MM.1S (cell line): ENCODE results near the gene COA8.
A peak's percentile ranks its signal among the peaks of the same experiment; 100 is the strongest.

Source experiments
- DNase-seq: peaks from one replicate; pipeline ENCODE4 v3.0.0-alpha.2; 2015
- H2AFZ ChIP-seq: fragments of 300-600 bp; sonication (generic); 2 replicates; pipeline ENCODE4 v1.6.0; 2016; ENCODE audit warnings: antibody characterized with exemption, low read length
- H3F3A ChIP-seq: fragments of 300-600 bp; sonication (generic); 2 replicates; pipeline ENCODE4 v1.6.1; 2016; ENCODE audit warnings: mild to moderate bottlenecking, antibody characterized with exemption, low read length, moderate library complexity, mixed read lengths; ENCODE audit not compliant: insufficient read depth
- H3K27ac ChIP-seq: fragments of 300-600 bp; sonication (generic); 2 replicates; pipeline ENCODE4 v1.5.1; 2016; ENCODE audit warnings: mild to moderate bottlenecking, low read length
- H3K27me3 ChIP-seq: fragments of 300-600 bp; sonication (generic); replicated peaks from 2 replicates; pipeline ENCODE4 v1.6.0; 2016; ENCODE audit warnings: low read length; ENCODE audit not compliant: insufficient read depth
- H3K36me3 ChIP-seq: fragments of 300-600 bp; sonication (generic); replicated peaks from 2 replicates; pipeline ENCODE4 v1.6.1; 2016; ENCODE audit warnings: mild to moderate bottlenecking, low read length, mixed read lengths; ENCODE audit not compliant: insufficient read depth
- H3K4me1 ChIP-seq: fragments of 300-600 bp; sonication (generic); 2 replicates; pipeline ENCODE4 v1.6.1; 2016; ENCODE audit warnings: low read length, mixed read lengths
- H3K4me2 ChIP-seq: fragments of 300-600 bp; sonication (generic); 2 replicates; pipeline ENCODE4 v1.6.0; 2016; ENCODE audit warnings: low read depth, low read length
- H3K4me3 ChIP-seq: fragments of 300-600 bp; sonication (generic); 2 replicates; pipeline ENCODE4 v1.5.1; 2016; ENCODE audit warnings: low read length, mixed read lengths
- H3K79me2 ChIP-seq: fragments of 300-600 bp; sonication (generic); 2 replicates; pipeline ENCODE4 v1.6.1; 2016; ENCODE audit warnings: mixed run types, low read length, mixed read lengths
- H3K9ac ChIP-seq: fragments of 300-600 bp; sonication (generic); 2 replicates; pipeline ENCODE4 v1.6.1; 2016; ENCODE audit warnings: low read length, mixed read lengths
- H3K9me2 ChIP-seq: fragments of 300-600 bp; sonication (generic); replicated peaks from 2 replicates; pipeline ENCODE4 v1.6.1; 2016; ENCODE audit warnings: mild to moderate bottlenecking, low read length, mixed read lengths; ENCODE audit not compliant: insufficient read depth
- H3K9me3 ChIP-seq: fragments of 300-600 bp; sonication (generic); replicated peaks from 2 replicates; pipeline ENCODE4 v1.6.1; 2016; ENCODE audit warnings: mild to moderate bottlenecking, low read length, mixed read lengths; ENCODE audit not compliant: insufficient read depth
- H4K20me1 ChIP-seq: fragments of 300-600 bp; sonication (generic); 2 replicates; pipeline ENCODE4 v1.6.1; 2016; ENCODE audit warnings: mild to moderate bottlenecking, low read length, moderate library complexity, mixed read lengths; ENCODE audit not compliant: insufficient read depth
- EZH2 ChIP-seq: fragments of 300-600 bp; sonication (generic); optimal IDR thresholded peaks from 2 replicates; pipeline ENCODE3; 2017; ENCODE audit warnings: low read depth, mild to moderate bottlenecking, antibody characterized with exemption, low read length, mixed read lengths
- EZH2phosphoT487 ChIP-seq: fragments of 300-600 bp; sonication (generic); IDR thresholded peaks from 2 replicates; pipeline ENCODE4 v1.6.1; 2018; ENCODE audit warnings: antibody characterized with exemption, low read length
- TF ChIP-seq, protein P1 (sequence below): fragments of 300-600 bp; sonication (generic); IDR thresholded peaks from 2 replicates; pipeline ENCODE4 v1.5.1; 2016; ENCODE audit warnings: antibody characterized with exemption, low read length, mixed read lengths

COA8 gene

GRCh38 chr14:103623883-103624482, 61.2 kb downstream of the COA8 start:
- Histone ChIP-seq H3K27ac (no peak overlapping the region), H3K36me3 (no peaks in the 10 kb centered on the region), H4K20me1 (no peaks in the 10 kb centered on the region), H3K9me2 (no peaks in the 10 kb centered on the region), H3K4me3 (no peak overlapping the region), H3F3A (peaks cover 3% of the 10 kb centered on the region; the same call in 1 of the 2 replicates), H3K79me2 (peaks cover 2% of the 10 kb centered on the region; the same call in 1 of the 2 replicates), H3K9me3 (no peaks in the 10 kb centered on the region), H3K4me2 (no peak overlapping the region), H3K27me3 (no peaks in the 10 kb centered on the region), H2AFZ (no peak overlapping the region), H3K4me1 (peaks cover 20% of the 10 kb centered on the region), H3K9ac (no peak overlapping the region)
- TF ChIP-seq EZH2phosphoT487 (no peak), EZH2 (no peak)
- TF ChIP-seq, protein P1, sequence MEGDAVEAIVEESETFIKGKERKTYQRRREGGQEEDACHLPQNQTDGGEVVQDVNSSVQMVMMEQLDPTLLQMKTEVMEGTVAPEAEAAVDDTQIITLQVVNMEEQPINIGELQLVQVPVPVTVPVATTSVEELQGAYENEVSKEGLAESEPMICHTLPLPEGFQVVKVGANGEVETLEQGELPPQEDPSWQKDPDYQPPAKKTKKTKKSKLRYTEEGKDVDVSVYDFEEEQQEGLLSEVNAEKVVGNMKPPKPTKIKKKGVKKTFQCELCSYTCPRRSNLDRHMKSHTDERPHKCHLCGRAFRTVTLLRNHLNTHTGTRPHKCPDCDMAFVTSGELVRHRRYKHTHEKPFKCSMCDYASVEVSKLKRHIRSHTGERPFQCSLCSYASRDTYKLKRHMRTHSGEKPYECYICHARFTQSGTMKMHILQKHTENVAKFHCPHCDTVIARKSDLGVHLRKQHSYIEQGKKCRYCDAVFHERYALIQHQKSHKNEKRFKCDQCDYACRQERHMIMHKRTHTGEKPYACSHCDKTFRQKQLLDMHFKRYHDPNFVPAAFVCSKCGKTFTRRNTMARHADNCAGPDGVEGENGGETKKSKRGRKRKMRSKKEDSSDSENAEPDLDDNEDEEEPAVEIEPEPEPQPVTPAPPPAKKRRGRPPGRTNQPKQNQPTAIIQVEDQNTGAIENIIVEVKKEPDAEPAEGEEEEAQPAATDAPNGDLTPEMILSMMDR, result no peak
- DNase-seq, result no peak

GRCh38 chr14:103624860-103625259, 62.1 kb downstream of the COA8 start:
- Histone ChIP-seq H4K20me1 (no peaks in the 10 kb centered on the region), H2AFZ (no peak overlapping the region), H3K9me3 (no peaks in the 10 kb centered on the region), H3K79me2 (peaks cover 11% of the 10 kb centered on the region), H3K4me3 (no peak overlapping the region), H3F3A (peaks cover 3% of the 10 kb centered on the region; the same call in 1 of the 2 replicates), H3K9ac (no peak overlapping the region), H3K9me2 (no peaks in the 10 kb centered on the region), H3K4me2 (no peak overlapping the region), H3K36me3 (no peaks in the 10 kb centered on the region), H3K27ac (no peak overlapping the region), H3K27me3 (no peaks in the 10 kb centered on the region), H3K4me1 (peaks cover 20% of the 10 kb centered on the region)
- DNase-seq, result no peak
- TF ChIP-seq, protein P1, result no peak
- no peak for TF ChIP-seq EZH2
- no peak for TF ChIP-seq EZH2phosphoT487

- Histone ChIP-seq H3K9ac (no peak overlapping the region), H3K4me1 (peaks cover 20% of the 10 kb centered on the region), H3K36me3 (no peaks in the 10 kb centered on the region), H3K4me3 (no peak overlapping the region), H3K4me2 (no peak overlapping the region), H3K79me2 (peaks cover 17% of the 10 kb centered on the region), H3K9me2 (no peaks in the 10 kb centered on the region), H4K20me1 (no peaks in the 10 kb centered on the region), H3K9me3 (no peaks in the 10 kb centered on the region), H3F3A (peaks cover 3% of the 10 kb centered on the region; the same call in 1 of the 2 replicates), H3K27ac (peak overlapping the region; percentile 31; the same call in 1 of the 2 replicates), H3K27me3 (no peaks in the 10 kb centered on the region), H2AFZ (no peak overlapping the region)
- DNase-seq, result no peak
- TF ChIP-seq EZH2, result no peak
- TF ChIP-seq EZH2phosphoT487, result no peak
- TF ChIP-seq, protein P1, result no peak
Observed at GRCh38 chr14:103625356-103626095, 62.8 kb downstream of the COA8 start.
